HK-2 (cell line): ENCODE data around the gene KLHL15.
"Not testable (repeated sequence)": the region's sequence is repeated elsewhere in the genome, so short reads cannot be mapped to it uniquely, and the experiment has no call there.

Source experiments
- DNase-seq: peaks from one replicate; pipeline ENCODE4 v3.0.0-alpha.2; 2018; ENCODE audit not compliant: unreplicated experiment

Gene KLHL15

DNA sequence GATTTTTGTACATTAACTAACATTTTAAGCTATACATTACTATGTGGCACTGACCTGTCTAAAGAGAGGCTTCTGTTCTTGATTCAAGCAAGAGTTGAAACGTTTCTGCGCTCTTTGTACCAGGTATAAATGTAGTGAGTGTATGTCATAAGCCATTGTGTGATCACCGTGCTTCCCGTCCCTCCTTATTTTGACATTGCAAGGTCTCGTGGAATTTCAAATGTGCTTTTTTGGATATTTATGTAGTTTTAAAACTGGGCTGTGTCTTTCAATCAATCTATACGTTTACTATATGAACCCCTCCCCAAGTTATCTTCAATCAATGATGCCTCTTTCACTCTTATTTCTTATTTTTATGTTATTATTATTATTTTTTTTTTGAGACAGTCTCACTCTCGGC, at the start of gene KLHL15:
KLHL15 (minus strand) TSS at position 101 of the 400 bp plus-strand sequence. CDS start 20,493 bp downstream, outside the sequence.
- DNase-seq = no peak

DNA sequence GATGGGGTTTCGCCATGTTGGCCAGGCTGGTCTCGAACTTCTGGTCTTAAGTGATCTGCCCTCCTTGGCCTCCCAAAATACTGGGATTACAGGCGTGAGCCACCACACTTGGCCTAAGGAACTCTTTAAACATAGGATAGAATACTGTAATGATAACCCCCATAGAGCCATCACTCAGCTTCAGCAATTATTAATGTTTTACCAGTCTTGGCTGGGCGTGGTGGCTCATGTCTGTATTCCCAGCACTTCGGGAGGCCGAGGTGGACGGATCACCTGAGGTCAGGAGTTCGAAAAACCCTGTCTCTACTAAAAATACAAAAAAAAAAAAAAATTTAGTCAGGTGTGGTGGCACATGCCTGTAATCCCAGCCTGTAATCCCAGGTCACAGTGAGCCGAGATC, 42.9 kb upstream of the KLHL15 start:
- no peak for DNase-seq

GRCh38 chrX:24063488-24063887, 36.5 kb upstream of the KLHL15 start:
- DNase-seq = no peak

- DNase-seq = no peak
These were observed 28.0 kb upstream of the KLHL15 start for GRCh38 chrX:24055043-24055356.

DNA sequence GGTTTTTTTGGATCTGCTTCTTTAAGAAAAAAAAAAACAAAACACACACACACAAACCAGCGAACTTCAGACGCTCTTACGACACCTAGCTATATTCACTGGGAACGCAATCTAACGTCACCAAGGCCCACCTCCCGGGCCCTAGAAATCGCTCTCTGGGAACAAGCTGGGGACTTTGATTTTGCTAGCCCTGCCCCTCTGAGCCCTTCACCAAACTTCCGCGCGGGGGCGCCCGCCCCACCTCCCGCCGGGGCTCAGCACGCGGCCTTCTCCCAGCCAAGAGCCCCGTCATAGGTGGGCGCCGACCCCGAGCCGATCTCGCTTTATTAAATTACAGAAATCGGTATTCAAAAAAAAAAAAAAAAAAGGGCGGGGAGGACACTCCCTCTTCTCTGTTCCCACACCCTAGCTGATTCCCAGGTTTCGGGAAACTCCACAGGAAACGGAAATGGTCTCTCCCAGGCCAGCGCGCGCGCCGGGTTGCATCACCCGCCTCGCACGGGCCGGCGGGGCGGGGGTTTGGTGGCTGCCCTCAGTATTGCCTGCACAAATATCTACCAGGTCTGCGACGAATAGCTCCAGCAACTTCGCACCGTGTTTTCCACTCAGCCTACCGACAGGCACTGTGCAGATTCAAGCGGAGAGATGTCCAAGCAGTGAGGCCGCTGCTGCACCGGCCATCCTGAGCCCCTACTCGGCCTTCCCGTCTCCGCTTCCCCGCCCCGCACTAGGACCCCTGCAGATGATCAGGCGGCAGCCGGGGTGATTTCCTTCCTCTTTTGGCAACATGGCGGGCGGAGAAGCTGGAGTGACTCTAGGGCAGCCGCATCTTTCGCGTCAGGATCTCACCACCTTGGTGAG, 27.4 kb upstream of the KLHL15 start, which contains the start of gene EIF2S3:
EIF2S3 (plus strand) TSS at position 775 of the 861 bp plus-strand sequence; CDS start at position 788, 13 bp downstream.
- DNase-seq = peak; percentile 86

- not testable (repeated sequence) for DNase-seq
These were observed 23.7 kb upstream of the KLHL15 start for GRCh38 chrX:24050522-24051318.

DNA sequence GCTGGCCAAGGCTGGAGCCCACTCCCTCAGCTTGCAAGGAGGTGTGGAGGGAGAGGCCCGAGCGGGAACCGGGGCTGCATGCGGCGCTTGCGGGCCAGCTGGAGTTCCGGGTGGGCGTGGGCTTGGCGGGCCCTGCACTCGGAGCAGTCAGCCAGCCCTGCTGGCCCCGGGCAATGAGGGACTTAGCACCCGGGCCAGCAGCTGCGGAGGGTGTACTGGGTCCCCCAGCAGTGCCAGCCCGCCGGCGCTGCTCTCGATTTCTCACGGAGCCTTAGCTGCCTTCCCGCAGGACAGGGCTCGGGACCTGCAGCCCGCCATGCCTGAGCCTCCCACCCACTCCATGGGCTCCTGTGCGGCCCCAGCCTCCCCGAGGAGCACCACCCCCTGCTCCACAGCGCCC, 22.7 kb upstream of the KLHL15 start:
- not testable (repeated sequence) for DNase-seq

- not testable (repeated sequence) for DNase-seq
These were observed 19.1 kb upstream of the KLHL15 start for GRCh38 chrX:24046060-24046459.

DNA sequence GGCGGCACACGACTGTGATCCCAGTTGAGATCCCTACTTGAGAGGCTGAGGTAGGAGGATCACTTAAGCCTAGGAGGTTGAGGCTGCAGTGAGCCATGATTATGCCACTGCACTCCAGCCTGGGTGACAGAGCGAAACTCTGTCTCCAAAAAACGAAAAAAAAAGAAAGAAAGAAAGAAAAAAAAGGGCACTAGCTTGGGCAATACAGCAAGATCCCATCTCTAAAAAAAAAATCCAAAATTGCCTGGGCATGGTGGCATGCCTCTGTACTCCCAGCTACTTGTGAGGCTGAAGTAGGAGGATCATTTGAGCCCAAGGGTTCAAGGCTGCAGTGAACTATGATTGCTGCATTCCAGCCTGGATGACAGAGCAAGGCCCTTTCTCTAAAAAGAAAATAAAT, 10.7 kb upstream of the KLHL15 start:
- no peak for DNase-seq

GRCh38 chrX:24034485-24034884, 7.5 kb upstream of the KLHL15 start:
- no peak for DNase-seq

DNA sequence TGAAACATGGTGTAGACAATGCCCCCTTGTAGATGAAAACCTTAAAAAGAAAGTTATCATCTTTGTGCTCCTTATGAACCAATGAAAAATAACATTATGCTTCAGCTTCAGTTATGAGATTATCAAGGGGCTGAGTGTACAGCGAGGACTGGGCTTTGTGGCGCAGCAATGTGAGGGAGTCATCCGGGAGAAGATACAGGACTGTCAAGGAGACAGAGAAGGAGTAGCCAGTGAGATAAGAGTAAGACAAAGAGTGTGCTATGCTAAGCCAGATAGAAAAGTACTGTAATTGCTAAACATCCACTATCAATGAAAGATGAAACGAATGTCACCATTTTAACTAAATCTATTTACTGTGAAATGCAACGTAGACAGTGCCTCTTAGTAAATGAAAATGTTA, 3.6 kb upstream of the KLHL15 start:
- DNase-seq = no peak

DNA sequence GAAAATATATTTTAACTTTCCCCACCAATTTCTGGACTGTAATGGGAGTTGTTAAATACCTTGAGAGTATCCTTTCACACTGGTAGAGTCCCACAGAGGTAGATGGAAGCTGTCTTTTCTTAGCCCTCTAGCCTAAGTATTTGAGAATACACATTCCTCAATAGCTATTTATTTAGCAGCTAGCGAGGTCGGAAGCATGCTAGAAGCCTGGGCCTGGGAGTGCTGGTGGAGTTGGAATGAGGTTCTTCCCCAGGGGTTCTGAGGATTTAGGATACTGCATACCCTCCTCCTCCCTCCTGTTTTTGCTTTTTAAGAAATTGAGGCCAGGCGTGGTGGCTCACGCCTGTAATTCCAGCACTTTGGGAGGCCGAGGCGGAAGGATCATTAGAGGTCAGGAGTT, 999 bp upstream of the KLHL15 start:
- no peak for DNase-seq

DNA sequence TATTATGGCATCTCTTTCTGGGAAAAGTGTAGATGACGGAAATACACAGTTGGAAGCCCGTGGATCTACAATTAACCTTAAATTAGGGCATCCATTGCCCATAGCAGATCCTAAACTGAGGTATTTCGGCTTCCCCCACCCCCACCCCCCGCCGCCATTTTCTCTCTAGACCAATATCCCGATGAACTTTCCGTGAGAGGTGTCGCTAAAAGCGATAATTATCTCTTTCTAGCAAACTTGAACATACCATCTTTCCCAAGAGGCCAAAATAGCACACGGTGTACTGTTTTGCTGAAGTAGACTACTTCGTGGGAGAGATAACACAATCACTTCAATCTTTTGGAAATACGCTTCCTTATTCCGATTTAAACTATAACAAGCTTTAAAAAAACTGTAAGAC, 554 bp downstream of the KLHL15 start:
- DNase-seq = no peak

- DNase-seq = no peak
These were observed 1.1 kb downstream of the KLHL15 start for GRCh38 chrX:24025741-24026403.

- peak; percentile 90 for DNase-seq
These were observed 1.9 kb downstream of the KLHL15 start for GRCh38 chrX:24024819-24025740.

- peak; percentile 2 for DNase-seq
These were observed 2.9 kb downstream of the KLHL15 start for GRCh38 chrX:24023972-24024669.

DNA sequence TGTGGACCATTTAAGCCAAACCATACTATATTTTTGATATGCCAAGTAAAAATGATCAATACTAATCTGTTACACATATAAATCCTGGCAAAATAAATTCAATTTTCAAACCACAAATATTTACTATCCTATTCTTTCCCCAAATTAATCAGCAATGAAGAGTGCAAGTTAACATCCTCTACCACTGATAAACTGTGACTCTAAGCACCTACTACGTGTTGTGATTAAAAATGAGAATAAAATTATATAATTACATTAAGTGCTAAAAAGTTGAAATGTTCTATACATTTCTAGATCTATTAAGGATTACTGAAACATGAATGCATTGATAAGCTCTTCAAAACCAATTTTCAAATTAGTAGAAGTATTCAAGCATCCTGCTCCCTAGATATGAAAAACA, 3.4 kb downstream of the KLHL15 start:
- DNase-seq = no peak

DNA sequence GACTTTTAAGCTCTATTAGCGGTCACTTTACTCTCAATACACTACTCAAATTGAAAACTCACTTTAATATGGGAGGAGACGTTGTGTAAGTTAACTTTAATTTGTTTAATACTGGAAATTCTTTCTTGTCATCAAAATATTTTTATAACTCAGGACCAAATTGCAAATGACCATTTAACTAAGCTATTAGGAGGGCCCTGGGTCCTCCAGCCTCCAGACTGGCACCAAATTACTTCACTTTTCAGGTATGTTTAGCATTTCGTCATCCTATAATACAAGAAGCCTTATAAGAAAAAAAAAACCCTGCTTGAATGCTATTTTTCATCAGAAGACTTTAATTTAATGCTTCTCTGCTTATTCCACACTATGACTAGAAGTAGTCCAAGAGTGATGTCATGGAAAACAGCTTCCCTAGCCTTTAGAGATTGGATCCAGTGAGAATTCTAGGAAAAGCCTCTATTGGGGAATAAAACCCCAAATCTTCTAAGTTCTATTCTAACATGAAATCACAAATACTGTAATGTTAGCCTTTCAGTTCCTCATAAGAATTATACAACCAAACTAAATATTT, 6.6 kb downstream of the KLHL15 start:
- no peak for DNase-seq

GRCh38 chrX:24019448-24019847, 7.5 kb downstream of the KLHL15 start:
- no peak for DNase-seq

- DNase-seq = no peak
These were observed 8.2 kb downstream of the KLHL15 start for GRCh38 chrX:24018809-24019208.
